ENCODE measurements around the gene ZFP91. TPM values are rescaled to one million over a fixed set of nuclear protein-coding genes. Genes with fewer than 3 reads are reported as not detected.

ZFP91 gene
- total and polyA plus RNA-seq, 9 of the 15 experiments (the other 6 are each of a cell fraction or from before 2014, with no cell fraction given) = 17.6 to 58.3 (median 34.0) TPM

GRCh38 chr11:58579192-58580129, 598 bp downstream of the ZFP91 start (continued):
- TF ChIP-seq IFI16 (CRISPR knock-in tag; IDR thresholded peaks at IDR 0.05) (no peak), PCBP1 (IDR thresholded peaks at IDR 0.05; ENCODE audit: low read depth, low read length, poor library complexity, severe bottlenecking) (peak; percentile 95), NFXL1 (CRISPR knock-in tag; IDR thresholded peaks at IDR 0.05) (no peak), ETV5 (CRISPR knock-in tag; IDR thresholded peaks at IDR 0.05; ENCODE audit: low read depth) (peak; percentile 95), NCOA1 (IDR thresholded peaks at IDR 0.05; ENCODE audit: low read depth) (peak; percentile 67), ZNF316 (IDR thresholded peaks at IDR 0.05) (peak; percentile 28), CTBP1 (IDR thresholded peaks at IDR 0.05; ENCODE audit: borderline replicate concordance) (peak; percentile 90), POLR3A (IDR thresholded peaks at IDR 0.05; ENCODE audit: borderline replicate concordance, extremely low read depth, insufficient read depth, insufficient read length) (no peak), ZNF274 (IDR thresholded peaks at IDR 0.05; ENCODE audit: borderline replicate concordance, low read depth, low read length) (no peak), KLF6 (CRISPR knock-in tag; IDR thresholded peaks at IDR 0.05; ENCODE audit: borderline replicate concordance) (no peak), NFRKB (IDR thresholded peaks at IDR 0.05; ENCODE audit: low read depth) (peak; percentile 88), ZNF695 (CRISPR knock-in tag; IDR thresholded peaks at IDR 0.05) (no peak), RAD21 (CRISPR knock-in tag; conservative IDR thresholded peaks at IDR 0.05 in 1 of 2, IDR thresholded peaks at IDR 0.05 in 1 of 2) (no peak)
- TF ChIP-seq, protein P1, sequence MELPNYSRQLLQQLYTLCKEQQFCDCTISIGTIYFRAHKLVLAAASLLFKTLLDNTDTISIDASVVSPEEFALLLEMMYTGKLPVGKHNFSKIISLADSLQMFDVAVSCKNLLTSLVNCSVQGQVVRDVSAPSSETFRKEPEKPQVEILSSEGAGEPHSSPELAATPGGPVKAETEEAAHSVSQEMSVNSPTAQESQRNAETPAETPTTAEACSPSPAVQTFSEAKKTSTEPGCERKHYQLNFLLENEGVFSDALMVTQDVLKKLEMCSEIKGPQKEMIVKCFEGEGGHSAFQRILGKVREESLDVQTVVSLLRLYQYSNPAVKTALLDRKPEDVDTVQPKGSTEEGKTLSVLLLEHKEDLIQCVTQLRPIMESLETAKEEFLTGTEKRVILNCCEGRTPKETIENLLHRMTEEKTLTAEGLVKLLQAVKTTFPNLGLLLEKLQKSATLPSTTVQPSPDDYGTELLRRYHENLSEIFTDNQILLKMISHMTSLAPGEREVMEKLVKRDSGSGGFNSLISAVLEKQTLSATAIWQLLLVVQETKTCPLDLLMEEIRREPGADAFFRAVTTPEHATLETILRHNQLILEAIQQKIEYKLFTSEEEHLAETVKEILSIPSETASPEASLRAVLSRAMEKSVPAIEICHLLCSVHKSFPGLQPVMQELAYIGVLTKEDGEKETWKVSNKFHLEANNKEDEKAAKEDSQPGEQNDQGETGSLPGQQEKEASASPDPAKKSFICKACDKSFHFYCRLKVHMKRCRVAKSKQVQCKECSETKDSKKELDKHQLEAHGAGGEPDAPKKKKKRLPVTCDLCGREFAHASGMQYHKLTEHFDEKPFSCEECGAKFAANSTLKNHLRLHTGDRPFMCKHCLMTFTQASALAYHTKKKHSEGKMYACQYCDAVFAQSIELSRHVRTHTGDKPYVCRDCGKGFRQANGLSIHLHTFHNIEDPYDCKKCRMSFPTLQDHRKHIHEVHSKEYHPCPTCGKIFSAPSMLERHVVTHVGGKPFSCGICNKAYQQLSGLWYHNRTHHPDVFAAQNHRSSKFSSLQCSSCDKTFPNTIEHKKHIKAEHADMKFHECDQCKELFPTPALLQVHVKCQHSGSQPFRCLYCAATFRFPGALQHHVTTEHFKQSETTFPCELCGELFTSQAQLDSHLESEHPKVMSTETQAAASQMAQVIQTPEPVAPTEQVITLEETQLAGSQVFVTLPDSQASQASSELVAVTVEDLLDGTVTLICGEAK (IDR thresholded peaks at IDR 0.05) = peak; percentile 69
- TF ChIP-seq, protein P1 (CRISPR knock-in tag; IDR thresholded peaks at IDR 0.05) = no peak
- TF ChIP-seq, protein P2, sequence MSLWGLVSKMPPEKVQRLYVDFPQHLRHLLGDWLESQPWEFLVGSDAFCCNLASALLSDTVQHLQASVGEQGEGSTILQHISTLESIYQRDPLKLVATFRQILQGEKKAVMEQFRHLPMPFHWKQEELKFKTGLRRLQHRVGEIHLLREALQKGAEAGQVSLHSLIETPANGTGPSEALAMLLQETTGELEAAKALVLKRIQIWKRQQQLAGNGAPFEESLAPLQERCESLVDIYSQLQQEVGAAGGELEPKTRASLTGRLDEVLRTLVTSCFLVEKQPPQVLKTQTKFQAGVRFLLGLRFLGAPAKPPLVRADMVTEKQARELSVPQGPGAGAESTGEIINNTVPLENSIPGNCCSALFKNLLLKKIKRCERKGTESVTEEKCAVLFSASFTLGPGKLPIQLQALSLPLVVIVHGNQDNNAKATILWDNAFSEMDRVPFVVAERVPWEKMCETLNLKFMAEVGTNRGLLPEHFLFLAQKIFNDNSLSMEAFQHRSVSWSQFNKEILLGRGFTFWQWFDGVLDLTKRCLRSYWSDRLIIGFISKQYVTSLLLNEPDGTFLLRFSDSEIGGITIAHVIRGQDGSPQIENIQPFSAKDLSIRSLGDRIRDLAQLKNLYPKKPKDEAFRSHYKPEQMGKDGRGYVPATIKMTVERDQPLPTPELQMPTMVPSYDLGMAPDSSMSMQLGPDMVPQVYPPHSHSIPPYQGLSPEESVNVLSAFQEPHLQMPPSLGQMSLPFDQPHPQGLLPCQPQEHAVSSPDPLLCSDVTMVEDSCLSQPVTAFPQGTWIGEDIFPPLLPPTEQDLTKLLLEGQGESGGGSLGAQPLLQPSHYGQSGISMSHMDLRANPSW (CRISPR knock-in tag; IDR thresholded peaks at IDR 0.05) = peak; percentile 30; the same call in 1 of the 2 replicates

Measured in K562 (cell line).